ENCODE measurements around the gene ERFL. TPM values are rescaled to one million over a fixed set of nuclear protein-coding genes. Genes with fewer than 3 reads are reported as not detected.

Gene ERFL
- total and polyA plus RNA-seq, 2 of the 8 experiments (the other 6 are each of a cell fraction or from before 2014, with no cell fraction given) = 0.12 TPM; not detected in 1

GRCh38 chr19:41871573-41872383 lies 56.5 kb downstream of the ERFL start (continued):
- TF ChIP-seq ATF3 (IDR thresholded peaks at IDR 0.05; ENCODE audit: insufficient read depth, low read depth, low read length) (no peak), GABPA (IDR thresholded peaks at IDR 0.05; ENCODE audit: borderline replicate concordance, insufficient read depth, low read length) (no peak), SIRT6 (IDR thresholded peaks at IDR 0.05; ENCODE audit: low read length) (peak; percentile 4), SUZ12 (IDR thresholded peaks at IDR 0.05; ENCODE audit: low read length) (no peak), USF2 (IDR thresholded peaks at IDR 0.05; ENCODE audit: low read length) (peak; percentile 6), SRF (IDR thresholded peaks at IDR 0.05; ENCODE audit: low read depth, low read length) (no peak), CHD2 (IDR thresholded peaks at IDR 0.05; ENCODE audit: low read length) (peak; percentile 14; the same call in 1 of the 2 replicates), EP300 (IDR thresholded peaks at IDR 0.05; ENCODE audit: borderline replicate concordance in 1 of 2, low read depth in 2 of 2, low read length in 2 of 2) (no peak), TAF1 (IDR thresholded peaks at IDR 0.05; ENCODE audit: low read depth, low read length) (no peak)

Measured in H1 (cell line).